Measurements from ENCODE around the gene MPC1L.

- no peak for TF ChIP-seq ZNF274 (IDR thresholded peaks at IDR 0.05; ENCODE audit: low read depth, low read length)
- TF ChIP-seq YY1 (IDR thresholded peaks at IDR 0.05; ENCODE audit: insufficient read depth, insufficient read length): no peak
- TF ChIP-seq SUZ12 (IDR thresholded peaks at IDR 0.05; ENCODE audit: extremely low read depth, insufficient read depth, insufficient read length): no peak
Measured at GRCh38 chrX:40576291-40576690, 46.9 kb upstream of the MPC1L start.
